ENCODE measurements around the gene TMEFF2.

TMEFF2 gene

GRCh38 chr2:192060161-192060560 lies 134.6 kb downstream of the TMEFF2 start:
- Mint-ChIP-seq H3K4me1 (ENCODE audit: low read depth in 2 of 2) (no peaks in the 10 kb centered on the region), H3K36me3 (ENCODE audit: insufficient read depth) (no peaks in the 10 kb centered on the region), H3K4me3 (no peak overlapping the region), H3K27ac (no peak overlapping the region), H3K9me3 (no peaks in the 10 kb centered on the region), H3K27me3 (peaks cover 9 to 23% of the 10 kb centered on the region in 2 donors)
- no peak for DNase-seq
- ATAC-seq (replicated peaks) = no peak

DNA sequence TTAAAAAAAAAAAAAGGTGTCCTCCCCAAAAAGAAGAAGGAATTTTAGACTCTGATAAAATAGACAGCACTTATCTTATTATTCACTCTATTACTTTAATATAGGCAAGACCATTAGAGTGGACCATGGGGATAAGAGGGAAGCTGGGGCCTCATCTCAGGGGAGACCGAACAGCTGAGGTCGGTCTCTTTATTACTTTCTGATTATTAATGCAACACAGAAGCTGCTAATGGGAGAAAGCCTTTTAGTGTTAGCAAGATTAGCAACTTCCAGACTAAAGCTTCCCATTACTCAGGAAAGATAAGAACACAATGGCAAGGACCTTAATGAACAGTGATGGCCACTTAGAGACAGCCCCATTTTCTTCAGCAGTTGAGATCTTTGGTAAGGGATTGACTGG lies 135.5 kb downstream of the TMEFF2 start:
- Mint-ChIP-seq H3K9me3 (no peaks in the 10 kb centered on the region), H3K4me3 (no peak overlapping the region), H3K27me3 (peaks cover 5 to 20% of the 10 kb centered on the region in 2 donors), H3K36me3 (ENCODE audit: insufficient read depth) (no peaks in the 10 kb centered on the region), H3K27ac (no peak overlapping the region), H3K4me1 (ENCODE audit: low read depth in 2 of 2) (no peaks in the 10 kb centered on the region)
- ATAC-seq (replicated peaks) = no peak
- no peak for DNase-seq

- no peaks in the 10 kb centered on the region for H3K36me3 Mint-ChIP-seq (ENCODE audit: insufficient read depth)
- no peak for ATAC-seq (replicated peaks)
- no peaks in the 10 kb centered on the region for H3K4me1 Mint-ChIP-seq (ENCODE audit: low read depth in 2 of 2)
Observed at GRCh38 chr2:192053921-192054320, 140.8 kb downstream of the TMEFF2 start.

GRCh38 chr2:192051533-192051932 lies 143.2 kb downstream of the TMEFF2 start:
- H3K36me3 Mint-ChIP-seq (ENCODE audit: insufficient read depth) = no peaks in the 10 kb centered on the region
- no peak overlapping the region for H3K27ac Mint-ChIP-seq
- H3K4me1 Mint-ChIP-seq (ENCODE audit: low read depth in 2 of 2) = no peaks in the 10 kb centered on the region
- peaks cover 6 to 10% of the 10 kb centered on the region in 2 donors for H3K27me3 Mint-ChIP-seq
- ATAC-seq (replicated peaks) = no peak
- H3K4me3 Mint-ChIP-seq = no peak overlapping the region
- H3K9me3 Mint-ChIP-seq = no peaks in the 10 kb centered on the region
- DNase-seq = no peak

More at GRCh38 chr2:192053921-192054320, 140.8 kb downstream of the TMEFF2 start:
- no peak overlapping the region for H3K27ac Mint-ChIP-seq
- no peaks in the 10 kb centered on the region for H3K9me3 Mint-ChIP-seq
- no peak overlapping the region for H3K4me3 Mint-ChIP-seq
- H3K27me3 Mint-ChIP-seq = peaks cover 6 to 10% of the 10 kb centered on the region in 2 donors
- DNase-seq = no peak

DNA sequence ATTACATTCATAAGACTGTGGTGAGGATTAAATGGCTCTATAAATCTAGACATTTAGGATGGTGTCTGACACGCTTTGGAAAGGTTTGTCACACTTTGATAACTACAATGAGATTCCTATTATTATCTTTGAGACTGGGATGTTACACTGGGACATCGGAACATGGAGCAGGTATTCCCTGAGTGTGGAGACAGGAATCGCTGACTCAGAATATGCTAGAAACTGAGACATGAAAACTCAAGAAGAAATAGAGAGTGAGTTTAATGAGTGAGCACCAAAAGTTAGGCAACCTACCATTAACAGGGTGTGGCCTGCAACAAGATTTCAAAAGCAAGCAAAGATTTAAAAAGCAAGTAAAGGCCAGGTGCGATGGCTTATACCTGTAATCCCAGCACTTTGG lies 145.4 kb downstream of the TMEFF2 start:
- Mint-ChIP-seq H3K9me3 (no peaks in the 10 kb centered on the region), H3K36me3 (ENCODE audit: insufficient read depth) (no peaks in the 10 kb centered on the region), H3K27ac (no peak overlapping the region), H3K4me1 (ENCODE audit: low read depth in 2 of 2) (no peaks in the 10 kb centered on the region), H3K27me3 (peaks cover 2 to 10% of the 10 kb centered on the region in 2 donors), H3K4me3 (no peak overlapping the region)
- DNase-seq (no peak), ATAC-seq (replicated peaks) (no peak)

DNA sequence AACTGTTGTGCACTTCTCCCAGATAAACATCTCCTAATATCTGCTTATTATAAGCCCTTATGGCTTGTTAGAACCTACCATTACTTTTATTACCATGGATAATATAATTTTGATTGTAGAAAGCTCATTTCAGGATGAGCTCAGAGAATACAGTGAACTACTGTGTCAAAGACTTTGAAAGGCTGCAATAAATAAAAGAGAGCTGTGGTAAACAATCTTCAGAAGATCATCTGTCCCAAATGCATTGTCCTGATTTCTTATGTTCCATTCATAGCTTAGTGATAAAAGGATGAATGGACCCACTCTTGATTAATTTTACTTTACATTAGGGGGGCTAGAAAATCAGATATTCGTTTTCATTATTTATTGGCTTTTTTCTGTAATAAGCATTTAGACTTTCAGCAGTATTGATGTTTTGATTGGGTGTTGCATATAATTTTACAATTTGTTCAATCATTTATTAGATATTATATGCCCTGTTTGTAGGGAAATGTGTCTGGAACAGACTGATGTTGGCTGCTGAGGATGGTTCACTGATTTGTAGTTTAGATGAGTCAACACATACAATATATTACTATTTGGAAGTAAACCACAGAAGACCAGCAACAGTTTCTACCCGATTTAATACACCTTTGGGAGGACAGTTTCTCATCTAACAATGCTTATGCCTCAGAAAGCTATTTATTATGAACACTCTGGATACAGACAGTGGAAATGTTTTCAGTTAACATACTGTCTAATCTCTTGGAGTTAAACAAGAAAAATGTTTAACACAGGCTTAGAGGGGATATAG lies 147.2 kb downstream of the TMEFF2 start:
- DNase-seq (no peak), ATAC-seq (replicated peaks) (no peak)
- Mint-ChIP-seq H3K27me3 (peaks cover 0 to 5% of the 10 kb centered on the region in 2 donors), H3K27ac (no peak overlapping the region), H3K4me1 (ENCODE audit: low read depth in 2 of 2) (no peaks in the 10 kb centered on the region), H3K36me3 (ENCODE audit: insufficient read depth) (no peaks in the 10 kb centered on the region), H3K9me3 (no peaks in the 10 kb centered on the region), H3K4me3 (no peak overlapping the region)

- H3K9me3 Mint-ChIP-seq = no peaks in the 10 kb centered on the region
- no peak for DNase-seq
- ATAC-seq (replicated peaks) = no peak
- no peaks in the 10 kb centered on the region for H3K4me1 Mint-ChIP-seq (ENCODE audit: low read depth in 2 of 2)
- H3K27ac Mint-ChIP-seq = no peak overlapping the region
- peaks cover 0 to 7% of the 10 kb centered on the region in 2 donors for H3K27me3 Mint-ChIP-seq
- H3K36me3 Mint-ChIP-seq (ENCODE audit: insufficient read depth) = no peaks in the 10 kb centered on the region
- H3K4me3 Mint-ChIP-seq = no peak overlapping the region
Observed at GRCh38 chr2:192044496-192044895, 150.2 kb downstream of the TMEFF2 start.

- Mint-ChIP-seq H3K9me3 (no peaks in the 10 kb centered on the region), H3K27ac (no peak overlapping the region), H3K27me3 (peaks cover 0 to 7% of the 10 kb centered on the region in 2 donors), H3K36me3 (ENCODE audit: insufficient read depth) (peaks cover 2% of the 10 kb centered on the region), H3K4me1 (ENCODE audit: low read depth in 2 of 2) (no peaks in the 10 kb centered on the region), H3K4me3 (no peak overlapping the region)
- no peak for ATAC-seq (replicated peaks)
- no peak for DNase-seq
Observed at GRCh38 chr2:192043216-192043870, 151.4 kb downstream of the TMEFF2 start.

DNA sequence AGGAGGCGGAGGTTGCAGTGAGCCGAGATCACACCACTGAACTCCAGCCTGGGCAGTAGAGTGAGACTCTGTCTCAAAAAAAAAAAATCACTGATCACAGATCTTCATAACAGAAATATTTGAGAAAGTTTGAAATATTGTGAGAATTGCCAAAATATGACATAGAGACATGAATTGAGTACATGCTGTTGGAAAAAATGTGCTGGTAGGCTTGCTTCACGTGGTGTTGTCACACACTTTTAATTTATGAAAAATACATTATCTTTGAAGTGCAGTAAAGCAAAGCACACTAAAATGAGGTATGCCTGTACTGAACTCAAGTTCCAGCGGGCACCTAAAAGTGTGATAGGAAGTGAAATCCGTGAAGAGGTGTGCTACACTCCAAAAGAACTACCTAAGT lies 152.6 kb downstream of the TMEFF2 start:
- peaks cover 0 to 7% of the 10 kb centered on the region in 2 donors for H3K27me3 Mint-ChIP-seq
- H3K36me3 Mint-ChIP-seq (ENCODE audit: insufficient read depth) = peaks cover 3% of the 10 kb centered on the region
- ATAC-seq (replicated peaks) (no peak), DNase-seq (no peak)
- no peaks in the 10 kb centered on the region for H3K4me1 Mint-ChIP-seq (ENCODE audit: low read depth in 2 of 2)
- no peaks in the 10 kb centered on the region for H3K9me3 Mint-ChIP-seq
- no peak overlapping the region for H3K27ac Mint-ChIP-seq
- no peak overlapping the region for H3K4me3 Mint-ChIP-seq

- Mint-ChIP-seq H3K36me3 (ENCODE audit: insufficient read depth) (peaks cover 3% of the 10 kb centered on the region), H3K4me3 (no peak overlapping the region), H3K27ac (no peak overlapping the region), H3K9me3 (no peaks in the 10 kb centered on the region), H3K4me1 (ENCODE audit: low read depth in 2 of 2) (no peaks in the 10 kb centered on the region), H3K27me3 (peaks cover 0 to 7% of the 10 kb centered on the region in 2 donors)
- DNase-seq = no peak
- ATAC-seq (replicated peaks) = no peak
Observed at GRCh38 chr2:192038110-192038509, 156.6 kb downstream of the TMEFF2 start.

DNA sequence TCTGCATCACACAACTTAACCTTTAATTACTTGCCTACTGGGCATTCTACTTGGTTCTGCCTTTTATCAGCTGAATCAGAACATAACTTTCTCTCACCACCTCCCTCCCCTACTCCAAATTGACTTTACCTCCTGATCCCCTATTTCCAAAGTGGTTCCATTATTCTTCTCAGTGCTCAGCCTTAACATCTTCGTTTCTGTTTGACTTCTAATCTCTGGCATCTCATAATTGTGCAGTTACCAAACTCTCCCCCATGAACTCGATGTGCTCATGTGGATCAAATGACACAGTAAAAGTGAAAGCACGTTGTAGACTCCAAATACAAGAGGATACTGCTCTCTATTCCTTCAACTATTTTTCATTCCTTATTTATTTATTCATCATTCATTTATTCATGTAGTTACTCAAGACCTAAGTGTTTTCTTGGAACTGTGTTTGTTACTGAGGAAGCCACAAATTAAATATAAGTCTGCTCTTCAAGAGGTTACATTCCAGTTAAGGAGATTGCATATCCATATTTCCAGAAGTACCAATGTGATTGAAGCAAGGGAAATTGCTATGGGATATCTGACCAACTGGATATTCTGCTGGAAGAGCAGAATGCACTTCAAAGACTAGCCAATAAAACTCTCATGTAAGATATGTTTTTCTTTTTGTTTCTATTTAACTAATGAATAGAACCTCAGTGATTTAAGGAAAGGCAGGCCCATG lies 158.8 kb downstream of the TMEFF2 start:
- no peak overlapping the region for H3K27ac Mint-ChIP-seq
- no peak overlapping the region for H3K4me3 Mint-ChIP-seq
- H3K27me3 Mint-ChIP-seq = peaks cover under 1% of the 10 kb centered on the region in 2 donors
- ATAC-seq (replicated peaks) (no peak), DNase-seq (no peak)
- H3K9me3 Mint-ChIP-seq = no peaks in the 10 kb centered on the region
- H3K36me3 Mint-ChIP-seq (ENCODE audit: insufficient read depth) = peaks cover 3% of the 10 kb centered on the region
- no peaks in the 10 kb centered on the region for H3K4me1 Mint-ChIP-seq (ENCODE audit: low read depth in 2 of 2)

DNA sequence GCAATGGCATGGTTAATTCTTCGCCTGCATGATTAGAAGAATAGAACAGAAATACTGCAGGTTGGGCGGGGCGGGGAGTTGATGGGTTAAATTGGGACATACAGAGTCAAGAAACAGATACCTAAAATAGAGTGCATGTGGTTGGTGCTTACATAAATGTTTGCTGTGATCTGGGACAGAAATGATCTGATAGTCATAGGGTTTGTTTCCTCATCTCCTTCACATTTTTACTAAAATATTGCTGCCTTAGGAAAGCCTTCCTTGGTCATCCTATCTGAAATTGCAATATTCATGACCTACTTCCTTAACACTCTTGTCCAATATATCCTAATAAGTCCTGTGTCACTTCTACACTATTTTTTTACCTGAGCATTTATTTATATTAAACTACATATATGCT lies 163.9 kb downstream of the TMEFF2 start:
- no peak overlapping the region for H3K4me3 Mint-ChIP-seq
- H3K36me3 Mint-ChIP-seq (ENCODE audit: insufficient read depth) = no peaks in the 10 kb centered on the region
- H3K4me1 Mint-ChIP-seq (ENCODE audit: low read depth in 2 of 2) = peaks cover 0 to 2% of the 10 kb centered on the region in 2 donors
- H3K9me3 Mint-ChIP-seq = no peaks in the 10 kb centered on the region
- peaks cover 17 to 24% of the 10 kb centered on the region in 2 donors for H3K27me3 Mint-ChIP-seq
- no peak for DNase-seq
- no peak overlapping the region for H3K27ac Mint-ChIP-seq
- ATAC-seq (replicated peaks) = no peak

GRCh38 chr2:192030289-192030688 lies 164.4 kb downstream of the TMEFF2 start:
- DNase-seq (no peak), ATAC-seq (replicated peaks) (no peak)
- no peak overlapping the region for H3K4me3 Mint-ChIP-seq
- H3K27me3 Mint-ChIP-seq = peaks cover 21 to 24% of the 10 kb centered on the region in 2 donors
- no peaks in the 10 kb centered on the region for H3K9me3 Mint-ChIP-seq
- peaks cover 0 to 2% of the 10 kb centered on the region in 2 donors for H3K4me1 Mint-ChIP-seq (ENCODE audit: low read depth in 2 of 2)
- peaks cover 3% of the 10 kb centered on the region for H3K36me3 Mint-ChIP-seq (ENCODE audit: insufficient read depth)
- H3K27ac Mint-ChIP-seq = no peak overlapping the region

All from effector memory CD8-positive, alpha-beta T cell (primary cell).